NCI-H146 treated with DMSO at 0.1 percent for 48 hours (cell line): Measurements from ENCODE around the gene INTS11.

Source experiments
- DNase-seq: peaks from one replicate; lab custom pipeline; 2025; ENCODE audit not compliant: unreplicated experiment; lab: John Stamatoyannopoulos, UW

Gene INTS11

DNA sequence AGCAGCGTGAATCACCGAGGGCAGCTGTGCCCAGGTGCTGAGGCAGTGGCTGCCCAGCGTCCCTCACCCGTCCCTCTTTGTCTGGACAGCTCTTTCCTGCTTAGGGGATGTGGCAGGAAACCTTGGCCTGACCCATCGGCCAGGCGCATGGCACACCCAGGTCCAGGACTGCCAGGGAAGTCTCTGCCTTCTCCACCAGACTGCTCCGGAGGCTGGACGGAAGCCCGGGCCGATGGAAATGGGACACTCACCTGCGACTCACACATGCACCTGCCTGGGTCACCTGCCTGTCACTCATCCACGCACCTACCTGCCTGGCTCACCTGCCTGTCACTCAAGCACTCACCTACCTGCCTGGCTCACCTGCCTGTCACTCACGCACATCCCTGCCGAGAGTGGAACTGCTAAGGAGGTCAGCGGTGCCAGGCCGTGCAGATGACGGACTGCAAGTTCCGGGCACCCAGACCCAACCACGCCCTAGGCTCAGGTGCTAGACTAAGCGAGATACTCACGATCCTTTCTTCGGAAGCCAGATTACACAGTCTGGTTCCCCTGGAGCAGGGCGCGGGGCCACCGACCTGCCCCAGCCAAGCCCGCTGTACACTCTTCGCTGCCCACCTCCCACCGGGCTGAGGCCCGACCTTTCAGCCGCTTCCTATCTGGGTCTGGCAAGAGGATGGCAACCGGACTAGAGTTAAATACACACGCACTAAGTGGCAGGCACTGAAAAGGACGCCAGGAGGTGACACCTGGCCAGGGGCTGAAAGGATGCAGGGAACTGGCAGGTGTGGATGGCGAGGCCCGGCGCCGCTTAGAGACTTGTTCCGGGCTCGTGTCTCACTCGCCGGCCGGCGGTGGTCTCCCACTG, 51.9 kb downstream of the INTS11 start:
- peak; percentile 22 for DNase-seq

DNA sequence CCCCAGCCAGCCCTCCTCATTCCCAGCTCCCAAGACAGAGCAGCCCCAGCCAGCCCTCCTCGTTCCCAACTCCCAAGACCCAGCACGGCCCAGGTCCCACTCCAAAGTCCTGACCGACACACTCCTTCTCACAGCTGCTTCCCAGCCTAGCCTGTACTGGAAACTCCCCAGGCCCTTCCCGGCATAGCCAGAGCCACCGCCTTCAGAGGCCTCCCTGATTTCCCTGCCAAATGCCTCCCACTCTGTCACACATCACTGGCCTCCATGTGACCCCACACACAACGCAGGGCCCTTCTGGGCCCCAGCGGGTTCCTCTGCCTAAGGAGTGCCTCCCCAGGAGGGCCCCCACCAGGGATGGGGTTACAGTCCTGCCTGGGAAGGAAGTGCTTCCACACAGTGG, 53.6 kb downstream of the INTS11 start:
- no peak for DNase-seq

DNA sequence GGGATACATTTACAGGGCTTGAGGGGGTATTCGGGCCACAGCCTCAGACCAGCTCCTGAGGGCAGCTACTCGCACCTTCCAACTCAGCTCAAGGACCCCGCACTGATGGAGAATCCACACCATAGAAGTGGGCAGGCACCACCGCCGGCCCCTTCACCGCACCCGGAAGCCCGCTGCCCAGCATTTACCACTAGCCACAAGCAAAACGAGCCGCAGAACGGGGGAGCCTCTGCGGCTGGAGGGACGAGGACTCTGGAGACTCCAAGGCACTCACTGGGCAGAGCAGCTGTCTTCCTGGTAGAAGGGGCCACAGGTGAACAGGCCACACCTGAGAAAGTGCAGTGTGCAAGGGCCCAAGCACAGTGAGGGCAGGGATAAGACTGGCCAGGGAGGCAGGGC, 56.2 kb downstream of the INTS11 start:
- DNase-seq, result no peak

DNA sequence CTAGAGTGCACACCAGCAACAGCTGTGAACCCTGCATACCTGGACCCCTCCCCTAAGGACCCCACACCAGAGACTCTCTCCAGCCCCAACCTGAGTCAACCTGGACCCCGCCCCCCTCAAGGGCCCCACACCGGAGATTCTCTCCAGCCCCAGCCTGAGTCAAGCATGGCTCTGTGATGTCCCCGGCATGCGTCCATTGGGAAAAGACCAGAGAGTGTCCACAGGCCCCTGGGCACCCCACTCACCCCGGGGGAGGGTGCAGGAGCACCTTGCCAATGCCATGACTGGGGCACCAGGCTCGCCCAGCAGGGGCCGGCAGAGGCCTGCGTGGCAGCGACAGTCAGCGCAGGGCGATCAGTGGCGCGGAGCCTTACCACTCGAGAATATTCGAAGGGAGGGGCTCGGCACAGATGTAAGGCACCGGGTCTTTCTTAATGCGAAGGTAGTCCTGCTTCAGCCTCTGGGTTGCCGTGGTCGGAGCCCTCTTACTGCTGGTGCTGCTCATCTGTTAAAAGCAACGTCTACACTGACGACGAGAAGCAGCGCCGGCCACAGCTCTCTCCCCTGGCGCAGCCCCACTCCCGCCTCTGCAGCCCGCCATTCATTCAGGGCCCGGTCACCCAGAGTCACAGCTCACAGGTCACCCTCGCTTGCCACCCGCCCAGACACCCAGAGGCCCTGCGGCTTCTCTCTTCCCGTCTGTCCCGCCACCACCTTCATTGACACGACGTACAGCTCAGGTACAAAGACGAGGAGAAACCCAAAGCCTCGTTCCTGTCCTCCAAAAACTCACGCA, 56.8 kb downstream of the INTS11 start:
- DNase-seq, result no peak

DNA sequence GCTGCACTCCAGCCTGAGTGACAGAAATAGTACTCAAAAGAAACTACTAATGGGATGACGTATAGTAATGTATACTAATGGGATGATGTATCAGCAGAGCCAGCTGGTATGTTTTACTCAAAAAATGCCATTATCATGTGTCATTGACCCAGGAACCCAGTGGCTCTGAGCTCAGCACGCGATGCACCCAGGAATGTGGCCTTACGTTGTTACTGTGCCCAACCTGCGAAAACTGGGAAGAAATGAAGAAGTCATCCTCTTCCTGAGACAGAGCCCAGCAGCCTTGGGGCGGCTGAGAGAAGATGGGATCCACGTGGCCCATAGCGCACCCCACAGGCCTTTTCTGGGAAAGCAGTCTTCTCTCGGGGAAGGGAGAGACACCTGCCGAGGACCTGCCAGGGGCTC, 59.6 kb downstream of the INTS11 start:
- no peak for DNase-seq

DNA sequence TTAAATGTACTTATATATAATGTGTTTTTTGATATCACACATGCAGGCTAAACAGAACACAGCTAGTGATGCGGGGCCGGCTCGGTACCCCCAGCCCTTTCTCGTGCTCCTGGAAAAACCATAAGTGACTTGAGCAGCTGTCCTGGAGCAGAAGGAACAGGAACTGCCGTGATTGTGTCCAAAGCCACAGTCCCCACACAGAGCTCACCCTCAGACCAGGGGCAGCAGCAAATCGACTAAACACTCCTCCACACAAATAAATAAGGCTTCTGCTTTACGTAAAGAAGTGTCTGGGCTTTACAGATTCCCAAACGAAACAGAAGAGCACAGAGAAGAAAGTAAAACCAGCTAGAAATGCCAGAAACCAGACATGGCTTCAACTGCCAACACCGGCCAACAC, 60.4 kb downstream of the INTS11 start:
- DNase-seq, result no peak

DNA sequence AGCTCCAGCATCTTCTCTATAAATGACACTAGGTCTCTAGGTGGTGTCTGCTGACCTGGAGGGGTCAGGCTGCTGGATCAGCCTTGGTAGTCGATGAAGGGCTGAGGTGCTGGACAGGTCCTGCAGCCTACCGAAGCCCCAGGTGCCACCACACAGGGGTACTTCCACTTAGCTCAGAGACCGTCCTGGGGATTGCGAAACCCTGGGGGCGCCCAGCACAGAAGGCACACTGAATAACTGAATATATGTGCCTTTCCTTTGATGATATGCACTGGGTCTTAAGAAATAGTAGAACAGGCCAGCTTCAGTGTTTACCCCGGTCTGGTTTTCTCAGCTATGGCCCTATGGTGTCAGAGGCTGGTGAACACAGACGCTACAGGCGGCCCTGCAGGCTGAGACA, 61.7 kb downstream of the INTS11 start:
- no peak for DNase-seq

DNA sequence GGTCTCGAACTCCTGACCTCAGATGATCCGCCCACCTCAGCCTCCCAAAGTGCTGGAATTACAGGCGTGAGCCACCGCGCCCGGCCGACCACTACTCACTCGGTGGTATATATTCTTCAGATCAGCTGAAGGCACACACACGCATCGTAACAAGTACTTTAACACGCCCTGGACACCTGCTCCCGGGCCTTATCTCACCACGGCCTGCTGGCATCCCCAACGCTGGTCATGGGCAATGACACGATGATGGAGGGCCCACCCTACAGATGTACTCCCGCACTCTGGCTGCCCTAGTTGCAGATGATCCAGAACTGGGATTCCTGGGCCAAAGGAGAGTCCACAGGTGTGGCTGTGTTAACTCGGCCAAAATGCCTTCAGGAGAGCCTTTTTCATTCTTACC, 62.4 kb downstream of the INTS11 start:
- no peak for DNase-seq
